Activated CD4-positive, CD25-positive, alpha-beta regulatory T cell treated with anti-CD3 and anti-CD28 coated beads, Interleukin-2, amount 50 U/mL, for 16 hours (primary cell): ENCODE data around the gene CIAO2B.

Source experiments
- DNase-seq: peaks from one replicate; pipeline ENCODE4 v3.0.0-alpha.2; 2020; ENCODE audit warnings: low read depth, low spot score

CIAO2B gene

DNA sequence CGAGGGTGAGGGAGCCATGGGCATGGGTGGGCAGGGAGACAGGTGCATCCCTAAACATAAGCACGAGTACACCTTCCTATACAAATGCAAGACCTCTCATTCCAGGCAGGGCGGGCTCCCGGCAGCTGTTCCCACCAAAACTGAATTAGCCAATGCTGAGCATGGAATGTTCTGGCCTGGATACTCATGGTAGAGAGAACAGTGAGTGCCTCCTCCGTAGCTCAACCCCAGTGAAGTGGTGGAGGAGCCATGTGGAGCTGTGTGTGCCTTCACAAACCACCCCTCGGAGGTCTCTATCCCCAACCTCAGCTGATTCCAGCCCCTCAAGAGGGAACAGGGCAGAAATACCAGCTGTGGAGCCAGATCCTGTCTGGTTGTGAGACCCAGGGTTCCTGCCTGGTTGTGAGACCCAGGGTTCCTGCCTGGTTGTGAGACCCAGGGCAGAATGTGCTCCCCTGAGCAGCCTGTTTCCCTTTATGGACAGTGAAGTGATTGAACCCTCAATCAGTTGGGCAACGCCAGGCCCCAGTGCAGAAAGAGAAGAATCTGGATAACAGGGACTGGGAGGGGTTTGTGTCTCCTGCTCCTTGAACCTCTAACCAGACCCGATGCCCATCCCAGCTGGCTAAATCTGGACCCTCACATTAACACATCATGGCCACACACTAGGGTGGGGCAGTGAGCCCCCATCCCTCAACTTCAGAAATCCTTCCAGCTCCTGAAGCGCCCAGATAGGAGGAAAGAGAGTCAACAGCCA, 13.1 kb downstream of the CIAO2B start:
- DNase-seq: no peak

- DNase-seq: no peak
Measured at GRCh38 chr16:66920299-66920590, 14.0 kb downstream of the CIAO2B start.

- DNase-seq: no peak
Measured at GRCh38 chr16:66919569-66920298, 14.5 kb downstream of the CIAO2B start.

DNA sequence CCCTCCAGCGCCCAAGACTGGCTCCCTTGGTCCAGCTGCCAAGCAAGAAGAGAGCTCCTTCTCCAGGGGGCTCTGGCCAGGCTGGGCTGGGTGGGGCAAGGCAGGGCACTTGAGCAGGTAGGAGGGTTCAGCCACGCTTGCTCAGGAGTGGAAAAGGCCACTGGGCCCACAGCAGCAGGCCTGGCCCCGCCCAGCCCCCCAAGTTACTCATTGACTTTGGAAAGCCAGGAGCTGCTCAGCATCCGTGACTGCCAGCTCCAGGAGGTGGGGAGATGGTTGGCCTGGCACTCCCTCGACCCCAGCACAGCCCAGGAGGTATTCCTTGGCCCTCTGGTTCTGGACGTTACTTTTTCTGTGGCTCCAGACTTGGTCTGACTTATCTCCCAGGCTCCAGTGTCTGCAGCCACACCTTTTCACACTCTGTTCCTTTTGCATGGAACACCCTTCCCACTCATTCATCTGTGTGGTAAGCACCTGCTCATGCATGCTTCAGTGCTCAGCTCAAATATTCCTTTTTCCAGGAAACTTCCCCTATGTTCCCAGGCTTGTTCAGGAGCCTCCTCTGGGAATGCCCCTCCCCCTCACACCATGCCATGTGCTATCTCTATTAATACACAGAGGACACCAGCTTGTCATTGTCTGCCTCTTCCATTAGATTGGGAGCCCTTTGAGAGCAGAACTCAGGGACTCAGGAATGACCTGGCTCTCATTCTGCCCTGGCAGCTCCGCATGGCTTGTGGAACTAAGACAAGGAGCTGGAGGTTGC, 15.2 kb downstream of the CIAO2B start, which contains the start of gene CDH16:
CDH16 (minus strand) TSS at position 83 of the 766 bp plus-strand sequence. CDS start 820 bp downstream, outside the sequence.
- no peak for DNase-seq

DNA sequence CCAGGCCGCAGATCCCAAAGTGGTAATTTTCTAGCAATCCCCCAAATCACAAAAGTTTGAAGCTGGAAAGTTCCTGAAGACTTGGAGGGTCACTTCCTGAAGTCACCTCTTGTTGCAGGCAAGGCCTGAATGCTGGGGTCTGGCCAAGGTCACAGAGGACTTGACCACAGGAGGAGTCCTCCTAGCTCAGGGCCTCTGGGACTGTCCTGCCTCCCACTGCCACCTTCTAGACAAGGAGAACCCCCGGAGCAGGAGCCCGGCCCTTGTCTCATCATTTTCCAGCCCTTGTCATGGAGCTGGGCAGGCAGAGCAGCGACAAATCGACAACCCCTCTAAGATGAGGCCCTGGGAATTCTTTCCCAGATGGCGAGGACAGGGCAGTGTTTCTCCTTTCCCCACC, 15.8 kb downstream of the CIAO2B start:
- no peak for DNase-seq

GRCh38 chr16:66917741-66918140, 16.5 kb downstream of the CIAO2B start:
- no peak for DNase-seq

- no peak for DNase-seq
Measured at GRCh38 chr16:66916518-66916917, 17.7 kb downstream of the CIAO2B start.

- no peak for DNase-seq
Measured at GRCh38 chr16:66915041-66915440, 19.2 kb downstream of the CIAO2B start.

DNA sequence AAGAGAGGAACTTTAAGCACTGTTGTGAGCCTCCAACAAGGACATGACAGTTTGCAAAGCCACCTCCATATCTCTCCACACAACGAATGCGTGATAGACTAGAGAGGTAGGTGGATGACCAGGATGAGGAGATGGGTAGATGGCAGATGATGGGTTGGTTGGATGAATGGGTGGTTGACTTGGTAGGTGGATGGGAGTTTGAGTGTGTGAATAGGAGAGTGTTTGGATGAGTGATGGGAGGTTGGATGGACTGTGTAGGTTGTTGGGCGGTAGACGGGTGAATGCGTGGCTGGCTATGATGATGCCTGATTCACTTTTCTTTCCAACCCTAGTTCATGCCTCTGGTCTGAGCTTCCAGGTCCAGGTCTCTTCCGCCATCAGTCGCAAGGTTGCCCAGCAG, 19.7 kb downstream of the CIAO2B start:
- no peak for DNase-seq

DNA sequence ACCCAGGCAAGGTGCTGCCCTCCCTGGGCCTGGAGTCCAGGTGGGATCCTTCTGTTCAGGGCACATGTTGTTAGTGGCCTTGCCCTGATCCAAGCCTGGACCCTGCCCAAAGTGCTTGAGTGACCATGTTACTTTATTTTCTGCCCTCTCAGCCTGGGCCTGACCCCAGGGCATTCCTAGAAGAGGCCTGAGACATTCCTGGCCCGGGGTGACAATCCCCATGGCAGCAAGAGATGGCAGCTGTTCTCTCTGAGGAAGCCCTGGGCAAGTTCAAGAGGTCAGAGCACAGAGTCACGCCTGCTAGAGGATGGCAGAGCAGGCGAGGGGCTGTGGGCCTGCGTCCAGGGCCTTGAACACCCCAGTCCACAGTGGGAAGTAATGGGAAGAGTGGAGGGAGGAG, 20.5 kb downstream of the CIAO2B start:
- DNase-seq: no peak

DNA sequence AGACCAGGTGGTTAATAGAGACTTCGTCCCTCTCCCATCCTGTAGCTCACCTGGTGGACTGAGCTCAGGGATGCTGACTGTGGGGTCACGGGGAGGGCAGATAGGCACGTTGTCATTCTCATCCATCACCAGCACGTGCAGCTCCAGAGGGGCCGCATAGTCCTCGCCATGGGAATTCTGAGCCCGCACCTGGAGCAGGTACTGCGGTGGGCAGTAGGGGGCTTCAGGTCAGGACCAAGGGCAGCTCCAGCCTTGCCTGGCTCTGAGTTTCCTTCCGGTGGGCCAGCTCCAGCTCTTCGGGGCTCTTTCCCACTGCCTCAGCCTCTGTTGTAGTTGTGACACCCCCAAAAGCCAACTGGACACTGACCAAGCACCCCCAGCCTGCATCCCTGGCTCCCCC, 21.1 kb downstream of the CIAO2B start:
- DNase-seq: no peak

DNA sequence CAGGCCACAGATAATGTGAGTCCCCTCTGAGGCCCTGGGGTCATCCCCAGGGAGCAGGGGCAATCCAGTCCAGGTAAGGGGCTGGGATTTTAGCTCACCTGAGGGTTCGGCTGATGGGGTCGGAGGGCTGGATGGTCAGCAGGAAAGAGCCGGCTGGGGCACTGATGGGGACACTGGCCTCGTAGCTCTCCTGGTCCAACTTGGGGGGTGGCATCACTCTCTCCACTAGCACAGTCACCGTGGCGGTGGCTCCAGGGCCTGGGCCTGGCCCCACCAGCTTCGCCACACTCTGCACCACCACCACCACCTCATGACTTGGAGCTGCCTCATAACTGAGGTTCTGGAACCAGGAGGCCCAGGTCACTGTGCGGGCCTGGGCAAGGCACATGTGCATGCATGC, 22.4 kb downstream of the CIAO2B start:
- no peak for DNase-seq

- DNase-seq: no peak
Measured at GRCh38 chr16:66911112-66911511, 23.1 kb downstream of the CIAO2B start.

DNA sequence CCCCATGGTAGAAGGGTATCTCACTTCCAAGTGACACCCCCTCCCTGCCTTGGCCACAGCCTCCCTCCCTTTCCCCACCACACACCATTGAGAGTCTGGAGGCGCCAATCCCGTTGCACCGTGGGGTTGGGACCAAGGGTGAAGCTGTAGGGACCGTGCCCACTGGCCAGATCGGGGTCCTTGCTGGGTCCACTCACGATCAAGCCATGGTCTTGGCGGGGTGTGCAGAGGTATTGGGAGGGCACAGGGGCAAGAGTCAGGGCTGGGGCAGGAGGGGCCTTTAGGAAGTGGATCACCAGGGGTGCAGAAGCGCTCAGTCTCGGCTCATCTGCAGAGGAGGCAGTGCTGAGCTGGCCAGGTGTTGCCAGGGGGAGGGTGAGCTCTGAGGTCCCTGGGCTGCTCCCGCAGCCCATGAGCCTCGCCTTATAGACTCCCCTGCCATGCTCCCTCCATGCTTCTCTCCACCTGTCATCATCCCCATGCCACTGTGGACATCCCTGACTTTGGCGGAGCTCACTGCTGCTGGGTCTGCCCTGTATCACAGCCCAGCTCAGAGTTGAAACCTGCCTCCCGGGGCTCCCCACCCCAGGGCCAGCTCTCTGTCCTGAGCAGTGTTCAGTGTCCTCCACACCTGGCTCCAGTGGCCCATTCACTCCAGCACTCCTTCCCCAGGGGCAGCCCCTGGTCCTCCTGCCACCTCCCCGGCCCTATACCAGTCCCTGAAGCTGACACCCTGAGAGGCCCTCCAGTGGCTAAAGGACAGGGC, 23.8 kb downstream of the CIAO2B start:
- DNase-seq: no peak

- DNase-seq: no peak
Measured at GRCh38 chr16:66908762-66909559, 25.2 kb downstream of the CIAO2B start.

GRCh38 chr16:66908116-66908515, 26.1 kb downstream of the CIAO2B start:
- no peak for DNase-seq

DNA sequence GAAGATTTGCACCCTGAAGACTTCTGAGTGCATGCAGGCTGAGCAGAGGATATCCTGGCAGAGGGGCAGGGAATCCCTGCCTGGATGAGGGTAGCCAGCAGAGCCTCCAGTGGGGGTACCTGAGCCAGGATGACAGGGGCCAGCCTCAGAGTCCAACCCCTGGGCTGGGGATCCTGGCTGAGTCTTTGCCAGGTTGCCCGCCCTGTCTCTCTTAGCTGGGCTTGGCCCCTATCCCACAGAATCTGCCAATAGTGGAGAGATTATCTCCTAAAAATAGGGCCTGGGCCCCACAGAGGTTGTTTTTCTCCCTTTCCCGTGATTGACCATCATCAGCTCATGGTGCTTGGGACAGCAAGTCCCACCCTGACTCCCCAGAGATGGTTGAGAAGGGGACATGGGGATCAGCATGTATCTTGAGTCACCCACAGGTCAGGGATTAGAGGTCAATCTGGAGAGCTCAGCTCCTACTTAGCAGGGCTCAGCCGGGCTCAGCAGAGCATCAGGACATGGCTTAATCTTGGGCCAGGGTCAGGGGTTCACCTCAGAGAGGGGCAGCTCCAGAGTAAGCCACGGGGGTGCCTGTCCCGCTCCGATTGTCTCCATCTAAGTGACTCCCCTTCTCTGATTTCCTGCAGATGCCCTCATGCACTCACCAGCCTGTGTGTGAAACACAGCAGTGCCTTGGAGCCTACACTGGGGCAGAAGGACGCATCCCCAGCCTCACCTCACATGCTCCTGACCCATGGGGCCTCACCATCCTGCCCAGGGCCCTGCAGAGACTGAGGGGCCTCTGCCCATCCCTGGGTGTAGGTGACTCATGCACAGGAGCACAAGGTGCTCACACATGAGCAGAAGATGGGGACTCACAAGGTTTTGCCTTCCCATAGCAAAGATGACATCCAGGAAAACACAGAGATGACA, 27.0 kb downstream of the CIAO2B start:
- DNase-seq: no peak

DNA sequence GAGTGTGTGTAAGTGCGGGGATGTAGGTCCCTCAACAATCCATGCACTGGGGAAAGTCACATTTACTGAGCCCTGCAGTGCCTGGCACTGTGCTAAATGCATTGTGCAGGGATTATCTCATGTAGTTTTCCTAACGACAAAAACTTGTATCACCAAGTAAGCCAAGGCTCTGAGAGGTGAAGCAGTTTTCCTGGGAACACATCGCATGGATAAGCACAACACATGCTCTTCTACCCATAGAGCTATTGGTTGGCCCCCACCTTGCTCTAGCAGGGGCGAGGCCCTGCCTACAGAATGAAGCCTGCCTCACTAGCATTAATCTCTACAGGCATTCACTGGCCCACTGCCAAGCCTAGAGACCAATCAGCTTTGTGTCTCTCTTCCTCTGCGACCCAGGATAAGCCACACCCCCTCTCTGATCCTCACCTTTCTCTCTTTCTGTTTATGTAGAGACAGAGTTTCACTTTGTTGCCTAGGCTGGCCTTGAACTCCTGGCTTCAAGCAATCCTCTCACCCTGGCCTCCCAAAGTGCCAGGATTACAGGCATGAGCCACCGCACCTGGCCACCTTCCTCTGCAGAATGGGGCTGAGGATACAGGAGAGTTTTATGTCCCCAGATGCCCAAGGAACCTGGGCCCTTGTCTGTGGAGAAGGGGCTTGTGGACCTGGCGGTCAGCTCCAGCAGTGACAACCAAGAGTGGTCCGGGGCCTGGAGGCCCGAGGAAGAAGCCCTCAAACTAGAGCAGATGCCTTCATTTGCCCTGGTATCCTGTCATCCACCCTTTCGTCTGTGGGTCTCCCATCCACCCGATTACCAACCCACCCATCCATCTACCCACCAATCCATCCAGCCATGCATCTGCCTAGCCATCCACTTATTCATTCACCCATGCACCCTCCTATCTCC, 28.3 kb downstream of the CIAO2B start:
- DNase-seq: no peak
